GM18505 (cell line): ENCODE data around the gene KCNRG.
"Not testable (repeated sequence)": the region's sequence is repeated elsewhere in the genome, so short reads cannot be mapped to it uniquely, and the experiment has no call there.

ENCODE experiments used
- ATAC-seq: cut with Tn5 transposase; IDR thresholded peaks from one replicate; pipeline ENCODE4 v1.9.1; 2021; ENCODE audit not compliant: unreplicated experiment
- POLR2A ChIP-seq: IDR thresholded peaks from 4 replicates; pipeline ENCODE4 v1.6.1; 2011; ENCODE audit warnings: borderline replicate concordance; ENCODE audit not compliant: insufficient read depth, insufficient read length; ENCODE audit errors: extremely low read depth

The KCNRG gene

GRCh38 chr13:50025436-50025835 is 10.2 kb downstream of the KCNRG start:
- TF ChIP-seq POLR2A, result no peak
- ATAC-seq, result no peak

- no peak for TF ChIP-seq POLR2A
- ATAC-seq, result peak; percentile 96
Observed at GRCh38 chr13:50026788-50027473, 11.7 kb downstream of the KCNRG start.

- no peak for ATAC-seq
- TF ChIP-seq POLR2A, result no peak
Observed at GRCh38 chr13:50030315-50030714, 15.1 kb downstream of the KCNRG start.

- ATAC-seq, result no peak
- no peak for TF ChIP-seq POLR2A
Observed at GRCh38 chr13:50033725-50034124, 18.5 kb downstream of the KCNRG start.

GRCh38 chr13:50037788-50038187 is 22.5 kb downstream of the KCNRG start:
- no peak for TF ChIP-seq POLR2A
- no peak for ATAC-seq

- no peak for ATAC-seq
- no peak for TF ChIP-seq POLR2A
Observed at GRCh38 chr13:50038266-50038665, 23.0 kb downstream of the KCNRG start.

GRCh38 chr13:50052478-50052877 is 37.2 kb downstream of the KCNRG start:
- no peak for ATAC-seq
- TF ChIP-seq POLR2A, result no peak

GRCh38 chr13:50053844-50054243 is 38.6 kb downstream of the KCNRG start:
- TF ChIP-seq POLR2A, result no peak

GRCh38 chr13:50055454-50055853 is 40.2 kb downstream of the KCNRG start:
- no peak for TF ChIP-seq POLR2A

More at GRCh38 chr13:50053844-50054243, 38.6 kb downstream of the KCNRG start:
- ATAC-seq, result no peak

GRCh38 chr13:50060718-50061117 is 45.5 kb downstream of the KCNRG start:
- no peak for ATAC-seq
- no peak for TF ChIP-seq POLR2A

More at GRCh38 chr13:50055454-50055853, 40.2 kb downstream of the KCNRG start:
- ATAC-seq, result no peak

- ATAC-seq, result not testable (repeated sequence)
Observed at GRCh38 chr13:50062336-50062735, 47.1 kb downstream of the KCNRG start.

GRCh38 chr13:50065712-50066111 is 50.5 kb downstream of the KCNRG start:
- no peak for ATAC-seq
- no peak for TF ChIP-seq POLR2A

- ATAC-seq, result no peak
- TF ChIP-seq POLR2A, result no peak
Observed at GRCh38 chr13:50068508-50068907, 53.3 kb downstream of the KCNRG start.

GRCh38 chr13:50069261-50069660 is 54.0 kb downstream of the KCNRG start:
- no peak for ATAC-seq
- TF ChIP-seq POLR2A, result no peak

GRCh38 chr13:50070186-50070585 is 54.9 kb downstream of the KCNRG start:
- TF ChIP-seq POLR2A, result no peak
- ATAC-seq, result no peak
